ENCODE data around the gene PKM.
"Not testable (repeated sequence)": the region's sequence is repeated elsewhere in the genome, so short reads cannot be mapped to it uniquely, and the experiment has no call there.

PKM gene

DNA sequence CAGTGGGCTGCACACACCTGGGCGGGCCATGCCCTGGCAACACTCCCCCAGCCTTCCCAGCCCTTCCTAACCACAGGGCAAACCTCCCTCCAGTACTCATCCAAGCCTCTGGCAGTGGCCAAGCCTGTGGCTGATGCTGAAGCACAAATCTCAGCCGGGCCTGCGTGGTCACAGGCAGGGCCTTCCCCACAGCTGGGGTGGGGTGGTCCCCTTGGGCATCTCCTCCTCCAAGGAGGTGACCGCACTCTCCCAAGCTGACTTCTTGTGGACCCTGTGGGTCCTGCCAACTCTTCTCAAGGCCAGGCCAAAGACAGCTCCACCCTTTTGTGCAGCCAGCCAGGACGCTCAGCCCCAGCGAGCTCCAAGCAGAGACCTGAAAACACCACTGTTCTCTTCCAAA lies 54.8 kb downstream of the PKM start:
- no peak for DNase-seq (ENCODE audit: low spot score)

DNA sequence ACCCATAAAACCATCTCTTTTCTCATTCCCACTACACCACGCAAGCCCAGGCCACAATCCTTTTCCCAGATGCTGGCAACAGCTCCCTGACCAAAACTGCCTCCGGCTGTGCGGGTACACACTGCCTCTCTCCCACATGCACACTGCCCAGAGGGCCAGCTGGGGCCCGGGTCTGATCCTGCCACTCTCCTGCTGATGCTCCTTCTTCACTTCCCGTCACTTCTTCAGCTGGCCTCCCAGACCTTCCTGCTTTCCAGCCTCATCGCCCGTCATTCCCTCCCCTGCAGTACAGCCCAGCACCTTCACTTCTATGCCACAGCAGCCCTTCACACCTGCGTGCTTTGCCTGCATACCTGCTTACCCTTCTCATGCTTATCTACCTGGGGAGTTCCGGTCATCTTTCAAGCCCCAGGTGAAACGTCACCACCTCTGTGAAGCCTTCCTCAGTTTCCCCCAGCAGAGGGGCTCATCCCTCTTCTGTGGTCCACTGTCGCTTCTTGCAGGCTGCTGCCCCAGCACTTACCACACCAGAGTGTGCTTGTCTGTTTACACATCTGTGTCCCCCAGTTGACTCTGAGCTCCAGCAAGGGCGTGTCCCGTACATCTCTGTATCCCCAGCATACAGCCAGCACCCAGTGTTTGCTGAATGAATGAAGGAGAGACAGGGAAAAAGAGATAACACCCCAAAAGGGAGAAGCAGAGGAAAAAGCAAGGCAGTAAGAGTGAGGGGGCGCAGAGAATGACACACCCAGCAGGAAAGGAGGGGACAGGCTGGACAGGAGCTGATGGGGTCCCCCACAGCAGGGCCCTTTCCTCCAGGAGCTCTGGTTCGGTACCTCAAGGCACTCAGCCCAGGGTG lies 55.6 kb downstream of the PKM start:
- DNase-seq (ENCODE audit: low spot score) = no peak

DNA sequence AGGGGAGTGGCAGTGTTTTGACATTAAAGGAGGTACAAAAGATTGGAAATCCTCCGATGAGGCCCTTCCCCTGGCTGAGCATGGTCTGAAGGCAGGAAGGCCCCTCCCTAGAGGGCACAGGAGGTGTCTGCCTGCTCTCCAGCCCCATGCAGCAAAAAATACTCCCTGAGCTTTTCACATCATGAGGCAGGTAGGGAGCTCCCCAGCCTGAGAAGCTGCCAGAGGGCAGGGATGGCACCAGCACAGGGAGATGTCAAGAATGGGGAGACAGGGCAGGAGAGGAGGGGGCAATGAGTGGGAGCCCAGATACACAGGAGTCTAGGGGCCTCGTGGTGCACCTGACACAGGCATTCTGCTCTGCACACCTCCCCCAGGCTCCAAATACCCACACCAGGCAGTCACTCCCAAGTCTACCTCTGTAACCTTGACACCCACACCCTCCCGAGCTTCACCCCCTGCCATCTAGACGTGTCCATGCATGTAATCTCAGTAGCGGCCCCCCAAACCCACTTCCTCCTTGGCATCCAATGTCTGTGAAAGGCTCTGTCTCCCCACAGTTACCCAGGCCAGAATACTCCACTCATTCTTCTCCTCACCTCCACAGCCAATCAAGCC lies 56.3 kb downstream of the PKM start:
- no peak for DNase-seq (ENCODE audit: low spot score)

DNA sequence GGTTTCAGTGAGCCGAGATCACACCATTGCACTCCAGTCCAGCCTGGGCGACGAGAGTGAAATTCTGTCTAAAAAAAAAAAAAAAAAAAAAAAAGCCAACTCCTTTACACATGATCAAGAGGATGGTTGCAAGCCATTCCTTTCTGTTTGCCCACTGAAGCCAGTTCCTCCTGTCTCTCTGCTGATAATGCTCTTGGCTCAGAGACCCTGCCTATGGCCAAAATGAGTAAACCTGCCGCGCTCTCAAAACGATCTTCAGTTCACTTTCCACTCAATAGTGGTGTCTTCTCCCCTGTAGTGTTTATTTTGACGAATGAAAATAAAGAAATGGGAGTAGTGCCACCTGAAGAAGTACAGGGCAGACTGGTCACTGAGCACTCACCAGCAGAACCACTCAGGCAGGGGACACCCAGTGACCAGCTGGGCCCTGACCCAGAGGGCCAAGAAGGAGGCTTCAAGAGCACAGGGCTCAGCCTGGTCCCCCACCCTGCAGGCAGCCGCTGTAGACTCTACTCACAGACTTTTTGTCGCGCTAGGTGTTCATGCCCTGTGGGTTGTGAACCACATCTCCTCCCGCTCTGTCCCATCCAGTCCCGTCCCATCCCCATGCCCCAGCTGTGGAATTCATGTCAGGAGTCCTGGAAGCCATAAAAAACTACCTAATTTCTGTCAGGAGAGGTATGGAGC lies 57.0 kb downstream of the PKM start:
- no peak for DNase-seq (ENCODE audit: low spot score)

DNA sequence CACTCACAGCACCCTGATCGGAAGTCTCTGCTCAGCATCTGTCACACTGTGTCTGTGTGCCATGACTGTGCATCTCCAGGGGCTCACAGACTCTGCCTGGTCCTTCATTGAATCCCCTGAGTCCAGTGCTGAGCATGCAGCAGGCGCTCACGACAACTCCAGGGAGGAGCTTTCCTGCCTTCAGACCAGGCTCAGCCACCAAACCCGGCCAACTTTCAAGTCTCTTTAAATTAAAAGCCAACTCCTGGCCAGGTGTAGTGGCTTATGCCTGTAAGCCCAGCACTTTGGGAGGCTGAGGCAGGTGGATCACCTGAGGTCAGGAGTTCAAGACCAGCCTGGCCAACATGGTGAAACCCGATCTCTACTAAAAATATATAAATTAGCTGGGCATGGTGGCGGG lies 57.6 kb downstream of the PKM start:
- no peak for DNase-seq (ENCODE audit: low spot score)

DNA sequence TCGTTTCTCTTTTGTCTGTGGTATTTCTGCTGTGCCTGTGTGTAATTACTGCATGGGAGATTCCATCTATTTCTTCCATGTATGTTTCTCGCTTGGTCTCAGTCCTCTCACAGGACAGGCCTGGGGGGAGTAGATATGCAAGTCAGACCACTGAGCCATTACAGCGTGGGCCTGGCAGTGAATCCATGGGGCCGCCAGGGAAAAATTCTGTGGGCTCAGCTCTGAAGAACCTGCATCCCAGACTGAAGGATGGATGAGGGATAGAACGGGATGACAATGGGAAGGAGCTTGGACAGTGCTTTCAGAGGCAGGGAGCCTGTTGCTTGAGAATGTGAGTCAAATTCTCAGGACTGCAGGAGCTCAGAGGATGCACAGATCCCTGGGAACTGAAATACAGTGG lies 58.2 kb downstream of the PKM start:
- no peak for DNase-seq (ENCODE audit: low spot score)

DNA sequence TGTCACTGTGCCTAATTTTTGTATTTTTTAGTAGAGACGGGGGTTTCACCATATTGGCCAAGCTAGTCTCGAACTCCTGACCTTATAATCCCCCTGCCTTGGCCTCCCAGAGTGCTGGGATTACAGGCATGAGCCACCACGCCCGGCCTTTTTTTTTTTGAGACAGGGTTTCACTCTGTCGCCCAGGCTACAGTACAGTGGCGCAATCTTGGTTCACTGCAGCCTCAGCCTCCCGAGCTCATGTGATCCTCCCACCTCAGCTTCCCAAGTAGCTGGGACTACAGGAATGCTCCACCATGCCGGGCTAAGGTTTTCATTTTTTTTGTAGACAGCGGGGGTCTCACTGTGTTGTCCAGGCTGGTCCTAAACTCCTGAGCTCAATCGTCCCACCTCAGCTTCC lies 59.0 kb downstream of the PKM start:
- DNase-seq (ENCODE audit: low spot score) = not testable (repeated sequence)

DNA sequence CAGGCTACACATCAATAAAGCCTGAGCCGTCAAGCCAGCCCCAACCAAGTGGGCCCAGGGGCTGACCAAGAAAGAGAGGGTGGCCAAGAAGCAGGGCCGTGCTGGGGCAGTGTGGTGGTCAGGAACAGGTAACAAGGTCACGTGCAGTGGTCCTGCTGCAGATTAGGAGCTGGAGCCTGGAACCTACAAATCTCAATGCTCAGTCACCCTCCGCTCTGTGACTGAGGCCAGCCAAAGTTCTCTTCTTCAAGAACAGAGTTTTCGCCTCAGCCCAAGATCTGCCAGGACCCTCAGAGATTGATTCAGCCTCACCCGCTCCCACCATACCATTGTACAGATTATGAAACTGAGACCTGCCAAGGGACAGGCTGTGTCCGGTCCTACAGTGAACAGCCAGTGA lies 60.3 kb downstream of the PKM start:
- no peak for DNase-seq (ENCODE audit: low spot score)

DNA sequence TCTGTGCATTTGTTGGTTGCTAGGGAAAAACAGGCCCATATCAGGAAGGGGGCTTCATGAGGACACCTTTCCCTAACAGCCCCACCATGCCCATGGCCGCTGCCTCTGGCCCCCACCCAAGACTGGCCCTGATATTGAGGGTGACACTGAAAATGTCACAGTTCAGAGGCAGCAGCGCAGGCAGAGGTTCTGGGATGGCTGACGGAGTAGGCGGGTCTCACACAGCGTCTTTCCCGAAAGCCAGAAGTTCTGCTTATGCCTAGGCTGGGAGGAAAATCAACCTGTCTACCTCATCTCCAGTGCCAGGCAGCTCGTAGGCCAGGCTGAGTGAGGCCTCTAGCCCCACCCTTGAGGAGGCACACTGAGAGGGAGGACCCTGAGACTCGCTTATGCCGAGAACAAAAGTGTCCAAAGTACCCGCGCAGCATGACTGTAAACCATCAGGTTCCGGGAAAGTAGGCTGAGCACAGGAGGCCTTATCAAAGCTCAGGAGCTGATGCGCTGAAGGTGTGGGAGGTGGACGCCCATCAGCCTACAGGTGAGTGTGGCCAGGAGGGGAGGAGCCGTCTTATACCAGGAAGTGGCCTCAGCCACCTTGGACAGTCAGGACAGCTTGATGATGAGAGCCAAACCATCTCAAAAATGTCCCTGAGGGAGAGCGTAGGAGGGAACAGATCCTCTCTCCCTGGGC lies 60.9 kb downstream of the PKM start:
- DNase-seq (ENCODE audit: low spot score) = no peak

DNA sequence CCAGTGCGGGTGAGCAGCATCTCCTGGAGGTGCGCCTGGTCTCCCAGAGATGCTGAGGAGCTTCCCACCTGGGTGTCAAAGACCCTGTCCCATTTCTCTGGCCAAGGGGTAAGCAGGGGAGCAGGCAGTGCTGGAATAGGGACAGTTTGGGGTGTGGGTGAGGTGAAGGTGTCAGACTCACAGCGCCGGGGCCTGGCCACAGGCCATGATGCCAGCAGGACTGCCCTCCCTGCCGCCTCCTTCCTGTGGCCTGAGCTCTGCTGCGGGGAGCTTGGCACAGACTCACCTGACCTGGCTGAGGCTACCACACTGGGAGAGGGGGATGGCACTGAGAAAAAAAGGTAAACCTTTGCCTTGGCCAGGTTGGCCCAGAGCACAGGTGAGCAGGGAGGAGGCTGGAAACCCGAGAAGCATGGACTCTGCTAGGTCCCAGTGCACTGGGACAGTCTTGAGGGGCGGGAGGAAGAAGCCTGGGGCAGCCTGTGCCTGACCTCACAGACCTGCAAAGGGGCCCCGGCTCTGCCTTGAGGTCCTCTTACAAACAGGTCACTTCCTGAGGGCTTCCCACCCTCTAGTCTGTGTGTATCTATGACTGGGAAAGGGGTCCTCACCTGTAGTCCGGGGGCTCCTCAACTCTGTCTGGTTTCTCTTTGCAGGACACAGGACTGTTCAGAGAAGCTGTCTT lies 61.6 kb downstream of the PKM start:
- no peak for DNase-seq (ENCODE audit: low spot score)

DNA sequence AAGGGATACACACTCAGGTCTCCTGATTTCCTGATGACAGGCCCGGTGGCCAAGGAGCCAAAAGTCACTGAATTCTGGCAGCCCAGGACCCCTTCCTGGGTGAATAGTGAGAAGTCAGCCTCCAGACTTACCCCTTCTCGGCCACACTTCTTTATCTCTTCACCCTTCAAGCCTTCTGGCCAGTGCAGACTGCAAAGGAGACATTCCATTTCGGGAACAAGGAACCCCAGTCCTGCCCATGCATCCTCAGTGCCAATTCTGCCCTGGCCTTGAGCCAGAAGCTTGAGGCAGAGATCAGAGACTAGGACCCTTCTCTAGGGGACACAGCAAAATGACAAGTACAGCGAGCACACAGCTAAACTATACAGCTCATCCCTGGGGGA lies 62.2 kb downstream of the PKM start:
- DNase-seq (ENCODE audit: low spot score) = no peak

DNA sequence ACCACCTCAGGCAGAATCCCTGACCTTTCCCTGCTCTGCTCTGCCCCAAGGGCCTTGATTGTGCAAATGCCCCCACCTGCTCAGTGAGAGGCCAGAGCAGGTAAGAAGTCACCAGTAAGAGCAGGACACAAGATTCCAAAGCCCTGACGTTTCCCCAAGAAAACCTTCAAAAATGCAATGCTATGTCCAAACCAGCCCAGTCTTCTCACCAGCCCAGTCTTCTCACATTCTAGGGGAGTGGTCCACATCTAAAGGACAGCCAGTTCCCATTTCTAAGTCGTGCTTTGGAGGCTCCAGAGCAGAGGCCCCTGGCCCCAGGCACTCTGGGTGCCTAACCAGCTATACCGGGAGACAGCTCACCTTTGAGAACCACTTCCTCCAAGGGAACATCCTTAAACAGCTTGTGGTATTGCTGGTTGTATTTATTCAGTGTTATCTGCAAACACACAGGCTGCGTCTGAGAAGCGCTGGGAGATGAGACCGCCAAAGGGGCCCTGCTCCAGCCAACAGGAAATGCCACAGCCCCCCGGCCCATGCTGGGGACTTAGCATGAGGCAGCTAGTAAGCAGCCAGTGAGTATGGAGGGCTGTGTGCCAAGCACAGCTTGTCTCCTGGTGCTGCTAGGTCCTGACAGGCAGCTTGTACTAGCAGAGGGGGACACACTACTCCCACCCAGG lies 62.7 kb downstream of the PKM start:
- DNase-seq (ENCODE audit: low spot score) = no peak

DNA sequence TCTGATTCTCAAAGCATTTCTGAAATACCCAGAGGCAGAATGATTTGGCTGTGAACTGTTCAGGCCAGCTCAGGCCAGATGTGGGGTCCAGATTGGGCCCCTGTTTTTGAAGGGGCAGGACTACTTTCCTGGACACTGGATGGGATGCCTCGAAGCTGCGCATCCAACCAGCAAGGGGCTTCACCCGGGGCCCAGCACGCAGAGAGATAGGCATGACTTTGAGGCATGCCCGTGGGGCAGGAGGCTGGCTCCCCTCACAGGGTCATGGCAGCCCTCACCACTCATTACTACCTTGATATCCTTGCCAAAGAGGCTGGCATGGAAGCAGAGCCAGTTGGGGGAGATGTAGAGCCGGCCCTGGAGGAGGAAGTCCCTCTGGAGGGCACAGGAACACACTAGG lies 63.5 kb downstream of the PKM start:
- no peak for DNase-seq (ENCODE audit: low spot score)

DNA sequence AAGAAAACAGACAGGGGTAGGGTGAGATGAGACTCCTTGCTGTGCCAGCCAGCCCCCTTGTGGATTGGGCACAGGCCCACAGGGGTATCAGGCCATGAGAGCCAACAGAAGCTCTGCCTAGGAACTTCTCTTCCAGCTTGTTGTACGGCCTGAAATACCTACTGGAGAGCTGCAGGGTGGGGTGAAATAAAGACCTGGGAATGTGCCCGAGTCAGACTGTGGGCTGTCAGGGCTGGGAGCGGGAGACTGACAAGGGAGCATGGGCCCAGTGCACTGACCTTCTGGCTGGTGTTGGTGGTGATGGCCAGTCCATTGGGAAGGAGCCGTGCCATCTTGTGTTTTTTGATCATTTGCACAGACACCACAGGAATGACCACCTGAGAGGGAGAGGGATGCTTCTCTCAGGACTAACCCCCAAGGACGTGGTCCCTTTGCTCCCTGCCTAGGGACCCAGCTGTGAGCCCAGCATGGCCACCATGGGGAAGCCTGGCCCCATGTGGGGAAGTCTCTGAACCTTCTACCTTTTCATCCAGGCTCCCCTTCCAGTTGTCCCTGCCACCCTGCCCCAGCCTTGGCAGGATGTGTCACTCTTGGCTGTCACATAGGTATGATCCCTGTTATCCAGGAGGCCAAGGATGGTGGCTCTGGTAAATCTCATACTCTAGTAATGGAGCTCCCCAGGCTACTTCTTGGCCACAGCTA lies 64.1 kb downstream of the PKM start:
- DNase-seq (ENCODE audit: low spot score) = no peak

DNA sequence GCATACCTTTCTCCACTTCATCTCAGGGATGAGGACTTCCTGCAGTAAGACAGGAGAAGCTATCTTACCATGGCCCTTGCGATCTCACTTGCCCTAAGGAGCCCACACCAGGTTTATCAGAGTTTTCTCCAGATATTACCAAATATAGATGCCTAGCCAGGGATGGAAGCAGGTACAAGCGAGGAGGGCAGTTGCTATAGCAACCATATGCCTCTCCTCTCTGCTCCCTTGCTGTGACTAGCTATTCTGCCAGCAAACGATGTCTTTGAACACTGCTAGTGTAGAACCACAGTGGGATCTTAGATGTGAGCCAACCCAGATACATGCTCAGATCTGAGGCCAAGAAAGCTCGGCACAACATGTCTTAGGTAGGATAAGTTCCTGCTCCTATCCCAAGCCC lies 67.3 kb downstream of the PKM start:
- no peak for DNase-seq (ENCODE audit: low spot score)

DNA sequence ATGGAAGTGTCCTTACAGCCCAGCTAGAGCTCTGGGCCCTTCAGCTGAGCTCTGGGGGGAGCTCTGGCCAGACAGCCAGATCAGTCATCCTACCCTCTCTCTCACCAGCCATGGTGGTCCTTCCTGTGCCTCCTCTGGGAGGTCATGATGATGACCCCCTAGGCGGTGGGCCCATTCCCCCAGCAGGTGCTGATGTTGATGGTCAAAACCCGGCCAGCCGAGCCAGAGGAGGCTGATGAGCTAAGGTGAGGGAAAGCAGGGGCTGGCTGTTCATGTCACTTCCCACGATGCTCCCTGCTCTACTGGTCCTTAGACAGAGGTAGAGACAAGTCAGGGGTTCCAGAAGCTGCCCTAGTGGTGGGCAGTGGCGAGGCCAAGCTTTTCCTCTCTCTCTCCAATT lies 68.4 kb downstream of the PKM start:
- no peak for DNase-seq (ENCODE audit: low spot score)

DNA sequence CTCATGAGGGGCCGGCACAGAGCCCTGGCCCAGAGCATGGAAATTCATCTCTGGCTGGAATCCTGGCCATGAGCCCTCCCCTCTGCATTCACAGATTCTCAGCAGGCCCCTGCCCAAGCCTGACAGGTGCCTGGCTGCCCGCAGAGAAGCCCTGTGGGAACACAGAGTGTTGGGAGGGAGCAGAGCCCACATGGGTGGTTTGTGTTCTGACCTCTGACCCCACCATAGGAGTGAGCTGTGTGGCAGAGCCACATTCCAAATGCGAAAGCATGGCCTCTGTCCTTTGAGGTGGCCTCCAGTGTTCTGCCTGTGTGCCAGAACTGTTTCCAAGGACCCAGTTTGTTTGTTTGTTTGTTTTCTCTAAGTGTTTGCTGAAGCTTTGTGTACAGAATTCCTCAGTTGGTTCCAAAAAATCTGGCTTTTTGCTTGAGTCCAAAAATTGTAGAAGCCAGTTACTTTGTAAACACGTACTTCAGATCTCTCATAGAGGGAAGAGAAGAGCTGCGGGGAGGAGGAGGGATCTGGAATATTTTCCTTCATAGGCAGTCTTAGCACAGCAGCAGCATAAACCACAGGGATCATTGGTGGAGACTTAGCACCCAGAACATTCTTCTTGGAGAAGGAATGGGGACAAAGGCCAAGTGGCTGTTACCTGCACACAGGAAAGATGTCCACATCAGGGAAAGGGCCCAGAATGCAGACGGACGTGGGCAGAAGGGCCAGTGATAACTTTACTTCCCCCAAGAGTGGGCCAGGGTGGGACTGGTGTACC lies 69.4 kb downstream of the PKM start:
- DNase-seq (ENCODE audit: low spot score) = no peak

DNA sequence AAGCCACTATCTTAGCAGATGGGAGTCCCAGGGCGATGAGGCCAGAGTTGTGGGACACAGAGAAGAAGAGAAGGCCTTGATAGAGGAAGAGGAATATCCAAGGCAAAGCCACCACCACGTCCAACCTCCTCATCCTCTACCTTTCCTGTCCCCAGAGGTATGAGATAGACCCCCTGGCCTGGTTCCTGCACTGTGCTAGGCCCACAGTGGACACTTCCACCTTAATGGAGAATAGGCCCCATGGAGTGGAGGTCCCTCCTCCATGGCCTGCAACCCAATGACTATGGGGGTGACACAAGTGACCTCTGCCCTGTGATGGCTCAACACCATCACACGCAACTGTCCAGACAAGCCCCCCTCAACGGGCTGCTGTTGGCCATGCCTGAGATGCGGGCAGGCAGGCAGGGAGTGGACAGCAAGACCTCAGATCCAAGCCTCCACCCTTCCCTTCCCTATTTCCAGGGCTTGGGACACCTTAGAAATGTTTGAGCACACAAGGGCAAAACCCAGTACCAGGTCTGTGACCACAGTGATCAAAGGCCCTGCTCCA lies 70.2 kb downstream of the PKM start:
- DNase-seq (ENCODE audit: low spot score) = peak; percentile 53

DNA sequence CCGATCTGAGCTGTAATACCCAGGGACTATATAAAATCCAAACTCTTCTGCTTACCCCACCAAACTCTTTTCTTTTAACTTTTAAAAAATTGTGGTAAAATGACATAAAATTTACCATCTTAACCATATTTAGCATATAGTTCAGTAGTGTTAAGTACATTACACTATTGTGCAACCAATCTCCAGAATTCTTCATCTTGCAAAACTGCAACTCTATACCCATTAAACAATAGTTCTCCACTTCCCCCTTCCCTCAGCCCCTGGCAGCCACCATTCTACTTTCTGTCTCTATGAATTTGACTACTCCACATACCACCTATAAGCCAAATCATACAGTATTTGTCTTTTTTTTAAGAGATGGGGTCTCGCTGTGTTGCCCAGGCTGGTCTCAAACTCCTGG lies 74.1 kb downstream of the PKM start:
- DNase-seq (ENCODE audit: low spot score) = no peak
